K562 (cell line): ENCODE data around the gene PLXNB1. TPM values are rescaled to one million over a fixed set of nuclear protein-coding genes. Genes with fewer than 3 reads are reported as not detected.

Source experiments
- ATF6 ChIP-seq: sonication (generic); formaldehyde crosslinking; IDR thresholded peaks from 2 replicates; pipeline ENCODE4 v1.4.0; 2020; ENCODE audit warnings: mild to moderate bottlenecking, missing genetic modification reagents
- CCNT2 ChIP-seq: IDR thresholded peaks from 2 replicates; pipeline ENCODE4 v1.6.1; 2011; ENCODE audit warnings: borderline replicate concordance, low read depth, mild to moderate bottlenecking, moderate library complexity, mixed read lengths, low read length; ENCODE audit not compliant: insufficient read length; ENCODE audit errors: extremely low read depth
- ELF4 ChIP-seq: fragments of 450-650 bp; formaldehyde crosslinking; IDR thresholded peaks from 2 replicates; pipeline ENCODE4 v1.4.0; 2022; ENCODE audit warnings: missing genetic modification characterization
- ETV5 ChIP-seq: sonication (generic); formaldehyde crosslinking; IDR thresholded peaks from 2 replicates; pipeline ENCODE4 v1.4.0; 2020; ENCODE audit warnings: low read depth, mild to moderate bottlenecking, missing genetic modification reagents
- HIVEP1 ChIP-seq: fragments of 250-450 bp; sonication (Bioruptor Pico); IDR thresholded peaks from 2 replicates; pipeline ENCODE4 v1.4.0; 2020; ENCODE audit warnings: mild to moderate bottlenecking
- IFI16 ChIP-seq: fragments of 250-450 bp; sonication (Bioruptor Pico); IDR thresholded peaks from 2 replicates; pipeline ENCODE4 v2.1.2; 2022; ENCODE audit warnings: mild to moderate bottlenecking, inconsistent platforms
- ILF3 ChIP-seq: fragments of 450-650 bp; IDR thresholded peaks from 2 replicates; pipeline ENCODE4 v1.6.1; 2018; ENCODE audit warnings: antibody characterized with exemption, mild to moderate bottlenecking, moderate library complexity, borderline replicate concordance
- MYBL2 ChIP-seq, 2 experiments: fragments of 450-650 bp in 1 of 2; sonication (generic) in 1 of 2; formaldehyde crosslinking in 1 of 2; IDR thresholded peaks; 2 replicates each; pipeline versions ENCODE4 v1.6.1 to v1.8.1; 2017 to 2022; ENCODE audit warnings: borderline replicate concordance in 1 of 2, inconsistent platforms in 1 of 2, low read depth in 1 of 2, mild to moderate bottlenecking in 1 of 2, missing genetic modification reagents in 1 of 2, moderate library complexity in 1 of 2
- NR4A1 ChIP-seq, 2 experiments: fragments of 250-450 bp in 1 of 2; fragments of 450-650 bp in 1 of 2; sonication (Bioruptor Pico) in 1 of 2; IDR thresholded peaks; 2 replicates each; pipeline versions ENCODE4 v1.4.0 to v1.6.1; 2016 to 2020; ENCODE audit warnings: mild to moderate bottlenecking in 2 of 2, missing compliant biosample characterization in 1 of 2, missing genetic modification characterization in 1 of 2, moderate library complexity in 1 of 2
- TBP ChIP-seq: optimal IDR thresholded peaks from 2 replicates; pipeline ENCODE3; 2011; ENCODE audit warnings: low read depth, low read length, improper control_type of control experiment
- ZNF134 ChIP-seq: fragments of 250-450 bp; sonication (Bioruptor Pico); conservative IDR thresholded peaks from 2 replicates; pipeline ENCODE4 v1.4.0; 2020
- ZNF197 ChIP-seq: fragments of 200-800 bp; sonication (Bioruptor generic); IDR thresholded peaks from 2 replicates; pipeline ENCODE4 v1.6.1; 2016; ENCODE audit warnings: low read depth, missing genetic modification characterization, missing compliant biosample characterization
- ZNF324 ChIP-seq: fragments of 250-450 bp; sonication (Bioruptor Pico); IDR thresholded peaks from 2 replicates; pipeline ENCODE4 v1.4.0; 2020; ENCODE audit warnings: mild to moderate bottlenecking
- polyA plus RNA-seq, 8 experiments: library from polyadenylated mRNA; depleted of rRNA in 4 of 8; stranded (reverse) in 5 of 8; unstranded in 3 of 8; fragments of >200 nt; fragmentation: Nextera tagmentation in 2 of 8; fragmentation: Illumina TruSeq in 1 of 8; extraction: Ambion mirVana in 2 of 8; extraction: Trizol in 1 of 8; gene quantifications; 2 replicates each; pipeline versions ENCODE4 v1.2.1 to v1.2.3, GENCODE V29; 2011 to 2014; ENCODE audit warnings: inconsistent platforms in 1 of 8, missing spikeins in 1 of 8
- total RNA-seq, 7 experiments: library from RNA; depleted of rRNA in 6 of 7; stranded (reverse); fragments of >200 nt in 6 of 7; fragmentation: Illumina TruSeq in 2 of 7; extraction: Trizol in 2 of 7; gene quantifications; 2 replicates each; pipeline versions ENCODE4 v1.2.1 to v1.2.3, GENCODE V29; 2011 to 2021; ENCODE audit warnings: low replicate concordance in 1 of 7
- TF ChIP-seq, protein P1 (sequence below), 3 experiments: fragments of 200-800 bp in 1 of 3; fragments of 250-450 bp in 1 of 3; fragments of 450-650 bp in 1 of 3; sonication (Bioruptor Pico) in 1 of 3; sonication (Bioruptor generic) in 1 of 3; formaldehyde crosslinking in 1 of 3; IDR thresholded peaks; 2 replicates each; pipeline versions ENCODE4 v1.6.1 to v1.8.0; 2016 to 2022; ENCODE audit warnings: mild to moderate bottlenecking in 2 of 3, missing genetic modification characterization in 2 of 3, missing compliant biosample characterization in 1 of 3, moderate library complexity in 1 of 3
- TF ChIP-seq, protein P2 (sequence below): fragments of 250-450 bp; sonication (Bioruptor Pico); IDR thresholded peaks from 2 replicates; pipeline ENCODE4 v1.5.0; 2021

Gene PLXNB1
- total and polyA plus RNA-seq, 9 of the 15 experiments (the other 6 are each of a cell fraction or from before 2014, with no cell fraction given), result 0.17 to 17.4 (median 6.0) TPM

DNA sequence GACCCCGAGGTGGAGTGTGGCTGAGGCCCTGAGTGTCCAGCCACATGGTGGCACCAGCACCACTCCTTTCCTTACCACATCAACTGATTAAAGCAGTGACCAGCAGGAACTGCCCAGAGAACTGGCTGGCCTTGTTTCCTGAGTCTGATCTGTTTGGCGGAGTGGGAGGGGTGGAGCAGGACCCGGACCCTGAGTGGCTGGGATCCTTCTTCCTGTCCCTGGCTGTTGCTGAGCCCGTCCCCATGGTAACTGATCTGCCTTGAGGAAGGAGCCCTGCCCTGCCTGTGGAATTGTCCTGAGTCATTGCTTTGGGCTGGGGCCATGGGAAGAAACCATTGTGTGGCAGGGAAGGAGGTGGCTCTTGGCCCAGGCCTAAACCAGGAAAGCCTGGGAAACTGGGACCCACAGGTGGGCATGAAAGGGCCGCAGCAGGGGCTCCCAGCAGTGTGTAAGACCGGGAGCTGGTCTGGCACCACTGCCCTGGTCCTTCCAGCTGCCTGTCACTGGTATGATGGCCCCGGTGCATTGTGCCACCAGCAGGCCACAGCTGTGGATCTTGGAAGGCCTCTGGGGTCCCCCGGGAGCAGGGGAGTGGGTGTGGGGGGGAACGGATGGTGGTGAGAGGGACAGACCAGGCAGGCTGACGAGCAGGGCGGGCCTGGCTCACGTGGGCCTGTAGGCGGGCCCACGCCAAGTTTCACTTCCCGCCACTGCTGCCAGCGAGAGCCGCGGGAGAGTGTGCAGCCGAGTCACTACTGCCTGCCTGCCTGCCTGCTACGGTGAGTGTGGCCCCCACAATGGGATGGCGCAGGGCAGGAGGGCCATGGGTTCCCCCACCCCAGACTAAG is 35.9 kb upstream of the PLXNB1 start (continued):
- TF ChIP-seq, protein P1, sequence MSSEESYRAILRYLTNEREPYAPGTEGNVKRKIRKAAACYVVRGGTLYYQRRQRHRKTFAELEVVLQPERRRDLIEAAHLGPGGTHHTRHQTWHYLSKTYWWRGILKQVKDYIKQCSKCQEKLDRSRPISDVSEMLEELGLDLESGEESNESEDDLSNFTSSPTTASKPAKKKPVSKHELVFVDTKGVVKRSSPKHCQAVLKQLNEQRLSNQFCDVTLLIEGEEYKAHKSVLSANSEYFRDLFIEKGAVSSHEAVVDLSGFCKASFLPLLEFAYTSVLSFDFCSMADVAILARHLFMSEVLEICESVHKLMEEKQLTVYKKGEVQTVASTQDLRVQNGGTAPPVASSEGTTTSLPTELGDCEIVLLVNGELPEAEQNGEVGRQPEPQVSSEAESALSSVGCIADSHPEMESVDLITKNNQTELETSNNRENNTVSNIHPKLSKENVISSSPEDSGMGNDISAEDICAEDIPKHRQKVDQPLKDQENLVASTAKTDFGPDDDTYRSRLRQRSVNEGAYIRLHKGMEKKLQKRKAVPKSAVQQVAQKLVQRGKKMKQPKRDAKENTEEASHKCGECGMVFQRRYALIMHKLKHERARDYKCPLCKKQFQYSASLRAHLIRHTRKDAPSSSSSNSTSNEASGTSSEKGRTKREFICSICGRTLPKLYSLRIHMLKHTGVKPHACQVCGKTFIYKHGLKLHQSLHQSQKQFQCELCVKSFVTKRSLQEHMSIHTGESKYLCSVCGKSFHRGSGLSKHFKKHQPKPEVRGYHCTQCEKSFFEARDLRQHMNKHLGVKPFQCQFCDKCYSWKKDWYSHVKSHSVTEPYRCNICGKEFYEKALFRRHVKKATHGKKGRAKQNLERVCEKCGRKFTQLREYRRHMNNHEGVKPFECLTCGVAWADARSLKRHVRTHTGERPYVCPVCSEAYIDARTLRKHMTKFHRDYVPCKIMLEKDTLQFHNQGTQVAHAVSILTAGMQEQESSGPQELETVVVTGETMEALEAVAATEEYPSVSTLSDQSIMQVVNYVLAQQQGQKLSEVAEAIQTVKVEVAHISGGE (CRISPR knock-in tag; IDR thresholded peaks at IDR 0.05), result peak in 1 of 3 experiments; percentile 34; a peak in 1 of 6 replicates
- no peak for TF ChIP-seq ELF4 (CRISPR knock-in tag)
- TF ChIP-seq CCNT2, result no peak
- peak; percentile 32; the same call in 1 of the 2 replicates for TF ChIP-seq ETV5 (CRISPR knock-in tag)
- no peak for TF ChIP-seq HIVEP1
- TF ChIP-seq NR4A1 (CRISPR knock-in tag; IDR thresholded peaks at IDR 0.05), result no peak
- TF ChIP-seq NR4A1 (tag; IDR thresholded peaks at IDR 0.05), result no peak
- peak; percentile 84 for TF ChIP-seq ZNF134 (CRISPR knock-in tag)
- TF ChIP-seq TBP, result peak; percentile 9
- TF ChIP-seq ZNF324 (CRISPR knock-in tag), result no peak
- no peak for TF ChIP-seq ZNF197 (CRISPR knock-in tag)
- no peak for TF ChIP-seq MYBL2 (IDR thresholded peaks at IDR 0.05; ENCODE audit: low read depth)
- TF ChIP-seq MYBL2 (CRISPR knock-in tag; IDR thresholded peaks at IDR 0.05; ENCODE audit: borderline replicate concordance), result no peak
- no peak for TF ChIP-seq ILF3
- TF ChIP-seq, protein P2, sequence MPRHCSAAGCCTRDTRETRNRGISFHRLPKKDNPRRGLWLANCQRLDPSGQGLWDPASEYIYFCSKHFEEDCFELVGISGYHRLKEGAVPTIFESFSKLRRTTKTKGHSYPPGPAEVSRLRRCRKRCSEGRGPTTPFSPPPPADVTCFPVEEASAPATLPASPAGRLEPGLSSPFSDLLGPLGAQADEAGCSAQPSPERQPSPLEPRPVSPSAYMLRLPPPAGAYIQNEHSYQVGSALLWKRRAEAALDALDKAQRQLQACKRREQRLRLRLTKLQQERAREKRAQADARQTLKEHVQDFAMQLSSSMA (CRISPR knock-in tag), result no peak
- TF ChIP-seq IFI16 (CRISPR knock-in tag), result no peak
- TF ChIP-seq ATF6, result no peak
